Thoracic aorta (tissue), 2 donors: ENCODE measurements around the gene HDAC4. TPM values are rescaled to one million over a fixed set of nuclear protein-coding genes. Genes with fewer than 3 reads are reported as not detected.
A peak's percentile ranks its signal among the peaks of the same experiment; 100 is the strongest.

Experiments used
- ATAC-seq: fragments of 150-250 bp; one replicate; pipeline ENCODE4 v1.8.0; 2017; ENCODE audit warnings: low read depth; ENCODE audit not compliant: insufficient number of reproducible peaks, low FRiP score
- DNase-seq: peaks from one replicate; pipeline ENCODE4 v3.0.0-alpha.2; 2020; ENCODE audit warnings: low spot score
- H3K27ac ChIP-seq, 2 donors: fragments of 200-600 bp; sonication (generic); 1 replicate in 1 of 2; 2 replicates in 1 of 2; pipeline ENCODE4 v1.5.1; 2016; ENCODE audit warnings: mild to moderate bottlenecking in 2 of 2, moderate library complexity in 2 of 2
- H3K27me3 ChIP-seq: fragments of 200-600 bp; sonication (generic); replicated peaks from 2 replicates; pipeline ENCODE4 v1.6.0; 2016; ENCODE audit warnings: mild to moderate bottlenecking; ENCODE audit not compliant: insufficient read depth
- H3K36me3 ChIP-seq: fragments of 200-600 bp; sonication (generic); one replicate; pipeline ENCODE4 v1.5.1; 2016
- H3K4me1 ChIP-seq, 2 donors: fragments of 200-600 bp; sonication (generic); 1 replicate in 1 of 2; 2 replicates in 1 of 2; pipeline versions ENCODE4 v1.5.1 to v1.6.0; 2016; ENCODE audit warnings: low read depth in 2 of 2, mild to moderate bottlenecking in 1 of 2; ENCODE audit not compliant: control insufficient read depth in 1 of 2
- H3K4me3 ChIP-seq: fragments of 200-600 bp; sonication (generic); 2 replicates; pipeline ENCODE4 v1.5.1; 2016; ENCODE audit warnings: mild to moderate bottlenecking
- H3K9me3 ChIP-seq: fragments of 200-600 bp; sonication (generic); 2 replicates; pipeline ENCODE4 v1.5.1; 2016
- CTCF ChIP-seq: fragments of 200-600 bp; sonication (generic); IDR thresholded peaks from one replicate; pipeline ENCODE4 v1.5.1; 2019; ENCODE audit warnings: antibody characterized with exemption
- total RNA-seq, 2 donors: library from RNA; depleted of rRNA; stranded (reverse); fragments of >200 nt; gene quantifications; one replicate each; pipeline versions ENCODE4 v1.1.0 to v1.2.3, GENCODE V29; 2016

HDAC4 gene
- total RNA-seq, 2 donors from 2014 or later: 79.2 to 163 TPM

GRCh38 chr2:239274391-239275043 is 126.3 kb downstream of the HDAC4 start:
- peaks cover 18 to 42% of the 10 kb centered on the region in 2 donors for H3K4me1 ChIP-seq
- no peaks in the 10 kb centered on the region for H3K27me3 ChIP-seq
- no peak for ATAC-seq
- peak overlapping the region; percentile 50 to 51 for H3K27ac ChIP-seq
- H3K4me3 ChIP-seq: peak overlapping the region; percentile 61
- no peaks in the 10 kb centered on the region for H3K9me3 ChIP-seq
- H3K36me3 ChIP-seq: no peaks in the 10 kb centered on the region
- DNase-seq: no peak
- TF ChIP-seq CTCF: no peak

GRCh38 chr2:239273280-239274234 is 127.3 kb downstream of the HDAC4 start:
- no peaks in the 10 kb centered on the region for H3K27me3 ChIP-seq
- H3K4me3 ChIP-seq: no peak overlapping the region
- DNase-seq: no peak
- ATAC-seq: no peak
- H3K27ac ChIP-seq: no peak overlapping the region
- TF ChIP-seq CTCF: no peak
- no peaks in the 10 kb centered on the region for H3K36me3 ChIP-seq
- H3K9me3 ChIP-seq: no peaks in the 10 kb centered on the region
- peaks cover 15 to 35% of the 10 kb centered on the region in 2 donors for H3K4me1 ChIP-seq

- H3K4me3 ChIP-seq: no peak overlapping the region
- no peak for ATAC-seq
- no peaks in the 10 kb centered on the region for H3K27me3 ChIP-seq
- peaks cover 21 to 44% of the 10 kb centered on the region in 2 donors for H3K4me1 ChIP-seq
- no peak overlapping the region for H3K27ac ChIP-seq
- no peak for TF ChIP-seq CTCF
- no peaks in the 10 kb centered on the region for H3K36me3 ChIP-seq
- H3K9me3 ChIP-seq: no peaks in the 10 kb centered on the region
- no peak for DNase-seq
Measured at GRCh38 chr2:239272626-239273025, 128.2 kb downstream of the HDAC4 start.

GRCh38 chr2:239271882-239272281 is 128.9 kb downstream of the HDAC4 start:
- H3K27me3 ChIP-seq: no peaks in the 10 kb centered on the region
- no peak for ATAC-seq
- TF ChIP-seq CTCF: no peak
- DNase-seq: no peak
- no peak overlapping the region for H3K4me3 ChIP-seq
- H3K4me1 ChIP-seq: peaks cover 27 to 48% of the 10 kb centered on the region in 2 donors
- H3K27ac ChIP-seq: no peak overlapping the region
- no peaks in the 10 kb centered on the region for H3K9me3 ChIP-seq
- H3K36me3 ChIP-seq: no peaks in the 10 kb centered on the region

GRCh38 chr2:239271471-239271870 is 129.3 kb downstream of the HDAC4 start:
- DNase-seq (no peak), ATAC-seq (no peak)
- Histone ChIP-seq H3K4me3 (no peak overlapping the region), H3K4me1 (peaks cover 30 to 48% of the 10 kb centered on the region in 2 donors), H3K9me3 (no peaks in the 10 kb centered on the region), H3K36me3 (no peaks in the 10 kb centered on the region), H3K27me3 (no peaks in the 10 kb centered on the region), H3K27ac (no peak overlapping the region)
- TF ChIP-seq CTCF: no peak
